ENCODE measurements around the gene GRIN3B.

The GRIN3B gene

GRCh38 chr19:1050989-1051788 lies 51.0 kb downstream of the GRIN3B start:
- no peak overlapping the region for H3K27ac ChIP-seq
- no peak overlapping the region for H3K4me3 ChIP-seq (ENCODE audit: low read depth in 1 of 2, low read length in 1 of 2)
- no peaks in the 10 kb centered on the region for H3K9me3 ChIP-seq
- H3K36me3 ChIP-seq = peaks cover 85% of the 10 kb centered on the region
- no peaks in the 10 kb centered on the region for H3K27me3 ChIP-seq
- no peaks in the 10 kb centered on the region for H3K4me1 ChIP-seq (ENCODE audit: control insufficient read depth in 1 of 2, insufficient read depth in 1 of 2, low read depth in 1 of 2, low read length in 1 of 2)
- no peak for TF ChIP-seq CTCF (IDR thresholded peaks at IDR 0.05)

GRCh38 chr19:1051791-1052190 lies 51.6 kb downstream of the GRIN3B start:
- Histone ChIP-seq H3K9me3 (no peaks in the 10 kb centered on the region), H3K4me1 (ENCODE audit: control insufficient read depth in 1 of 2, insufficient read depth in 1 of 2, low read depth in 1 of 2, low read length in 1 of 2) (no peaks in the 10 kb centered on the region), H3K27ac (no peak overlapping the region), H3K27me3 (no peaks in the 10 kb centered on the region), H3K36me3 (peaks cover 85% of the 10 kb centered on the region), H3K4me3 (ENCODE audit: low read depth in 1 of 2, low read length in 1 of 2) (no peak overlapping the region)
- no peak for TF ChIP-seq CTCF (IDR thresholded peaks at IDR 0.05)

- no peak overlapping the region for H3K4me3 ChIP-seq (ENCODE audit: low read depth in 1 of 2, low read length in 1 of 2)
- H3K4me1 ChIP-seq (ENCODE audit: control insufficient read depth in 1 of 2, insufficient read depth in 1 of 2, low read depth in 1 of 2, low read length in 1 of 2) = no peaks in the 10 kb centered on the region
- no peaks in the 10 kb centered on the region for H3K9me3 ChIP-seq
- no peak for TF ChIP-seq CTCF (IDR thresholded peaks at IDR 0.05)
- H3K36me3 ChIP-seq = peaks cover 85% of the 10 kb centered on the region
- H3K27me3 ChIP-seq = no peaks in the 10 kb centered on the region
- peak overlapping the region; percentile 52 for H3K27ac ChIP-seq
Measured at GRCh38 chr19:1052349-1052975, 52.2 kb downstream of the GRIN3B start.

- Histone ChIP-seq H3K9me3 (no peaks in the 10 kb centered on the region), H3K27me3 (no peaks in the 10 kb centered on the region), H3K27ac (peak overlapping the region; percentile 52), H3K4me1 (ENCODE audit: control insufficient read depth in 1 of 2, insufficient read depth in 1 of 2, low read depth in 1 of 2, low read length in 1 of 2) (no peaks in the 10 kb centered on the region), H3K36me3 (peaks cover 87% of the 10 kb centered on the region), H3K4me3 (ENCODE audit: low read depth in 1 of 2, low read length in 1 of 2) (no peak overlapping the region)
- no peak for TF ChIP-seq CTCF (IDR thresholded peaks at IDR 0.05)
Measured at GRCh38 chr19:1053176-1054101, 53.2 kb downstream of the GRIN3B start.
